ENCODE data around the gene TMEM119.
"Not testable (repeated sequence)": the region's sequence is repeated elsewhere in the genome, so short reads cannot be mapped to it uniquely, and the experiment has no call there.

TMEM119 gene

DNA sequence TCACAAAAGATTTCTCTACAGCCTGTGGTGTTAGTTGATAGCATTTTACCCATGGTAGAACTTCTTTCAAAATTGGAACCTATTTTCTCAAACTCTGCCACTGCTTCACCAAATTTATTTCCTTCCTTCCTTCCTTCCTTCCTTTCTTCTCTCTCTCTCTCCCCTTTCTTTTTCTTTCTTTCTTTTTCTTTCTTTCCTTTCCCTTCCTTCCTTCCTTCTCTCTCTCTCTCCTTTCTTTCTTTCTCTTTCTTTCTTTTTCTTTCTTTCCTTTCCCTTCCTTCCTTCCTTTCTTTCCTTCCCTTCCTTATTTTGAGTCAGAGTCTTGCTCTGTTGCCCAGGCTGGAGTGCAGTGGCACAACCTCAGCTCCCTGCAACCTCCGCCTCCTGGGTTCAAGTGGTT is 23.6 kb downstream of the TMEM119 start:
- not testable (repeated sequence) for H3K4me3 ChIP-seq (ENCODE audit: insufficient read depth, low read depth, low read length, poor library complexity, severe bottlenecking); H3K36me3 ChIP-seq (ENCODE audit: control insufficient read depth, insufficient read depth, low read length); H3K4me1 ChIP-seq (ENCODE audit: control insufficient read depth, insufficient read depth, low read length, poor library complexity, severe bottlenecking); H3K9me3 ChIP-seq (ENCODE audit: control insufficient read depth, low read length); DNase-seq; H3K27ac ChIP-seq (ENCODE audit: insufficient read depth, low read length, poor library complexity, severe bottlenecking); H3K27me3 ChIP-seq (replicated peaks; ENCODE audit: control insufficient read depth, insufficient read depth, low read length, poor library complexity, severe bottlenecking)

DNA sequence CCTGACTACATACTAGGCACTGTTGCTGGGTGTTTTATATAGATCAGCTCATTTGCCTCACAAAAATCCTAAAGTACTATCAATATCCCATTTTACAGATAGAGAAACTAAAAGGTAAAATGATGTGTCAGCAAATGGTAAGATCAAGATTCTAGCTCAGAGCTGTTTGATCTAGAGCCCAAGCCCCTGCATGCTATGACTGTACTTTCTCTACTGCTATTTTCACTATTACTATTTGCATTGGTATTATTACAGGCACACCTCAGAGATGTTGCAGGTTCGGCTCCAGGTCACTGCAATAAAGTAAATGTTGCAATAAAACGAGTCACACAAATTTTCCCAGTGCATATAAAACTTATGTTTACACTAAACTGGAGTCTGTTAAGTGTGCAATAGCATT is 24.6 kb downstream of the TMEM119 start:
- H3K4me3 ChIP-seq (ENCODE audit: insufficient read depth, low read depth, low read length, poor library complexity, severe bottlenecking): no peak overlapping the region
- DNase-seq: no peak
- no peaks in the 10 kb centered on the region for H3K27me3 ChIP-seq (replicated peaks; ENCODE audit: control insufficient read depth, insufficient read depth, low read length, poor library complexity, severe bottlenecking)
- peaks cover 10% of the 10 kb centered on the region for H3K4me1 ChIP-seq (ENCODE audit: control insufficient read depth, insufficient read depth, low read length, poor library complexity, severe bottlenecking)
- H3K9me3 ChIP-seq (ENCODE audit: control insufficient read depth, low read length): no peaks in the 10 kb centered on the region
- no peaks in the 10 kb centered on the region for H3K36me3 ChIP-seq (ENCODE audit: control insufficient read depth, insufficient read depth, low read length)
- H3K27ac ChIP-seq (ENCODE audit: insufficient read depth, low read length, poor library complexity, severe bottlenecking): no peak overlapping the region

DNA sequence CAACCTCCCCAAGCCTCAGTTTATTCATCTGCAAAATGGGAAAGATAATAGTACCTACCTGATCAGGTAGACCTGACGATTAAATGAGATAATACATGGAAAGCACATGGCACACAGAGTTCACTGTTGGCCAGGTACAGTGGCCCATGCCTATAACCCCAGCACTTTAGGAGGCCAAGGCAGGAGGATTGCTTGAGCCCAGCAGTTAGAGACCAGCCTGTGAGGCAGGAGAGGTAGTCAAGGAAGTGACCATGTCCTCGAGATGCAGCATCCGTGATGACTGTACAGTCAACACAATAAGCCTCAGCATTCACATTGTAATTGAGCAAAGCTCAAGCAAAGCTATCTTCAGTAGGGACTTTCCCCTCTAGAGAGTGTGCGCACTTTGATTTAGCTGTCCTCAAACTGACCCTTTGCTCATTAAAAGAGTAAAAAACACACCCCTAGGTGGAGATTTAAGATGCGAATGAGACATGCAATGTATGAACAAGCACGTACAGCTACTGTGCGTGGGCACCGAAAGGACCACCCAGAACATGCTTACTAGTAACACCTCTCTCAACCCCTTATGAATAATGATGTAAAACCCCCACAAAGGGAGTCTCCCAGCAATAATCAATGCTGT is 25.6 kb downstream of the TMEM119 start:
- no peak for DNase-seq
- Histone ChIP-seq H3K36me3 (ENCODE audit: control insufficient read depth, insufficient read depth, low read length) (peaks cover 6% of the 10 kb centered on the region), H3K27me3 (replicated peaks; ENCODE audit: control insufficient read depth, insufficient read depth, low read length, poor library complexity, severe bottlenecking) (no peaks in the 10 kb centered on the region), H3K9me3 (ENCODE audit: control insufficient read depth, low read length) (no peaks in the 10 kb centered on the region), H3K27ac (ENCODE audit: insufficient read depth, low read length, poor library complexity, severe bottlenecking) (peak overlapping the region; percentile 16), H3K4me1 (ENCODE audit: control insufficient read depth, insufficient read depth, low read length, poor library complexity, severe bottlenecking) (peaks cover 16% of the 10 kb centered on the region), H3K4me3 (ENCODE audit: insufficient read depth, low read depth, low read length, poor library complexity, severe bottlenecking) (no peak overlapping the region)

DNA sequence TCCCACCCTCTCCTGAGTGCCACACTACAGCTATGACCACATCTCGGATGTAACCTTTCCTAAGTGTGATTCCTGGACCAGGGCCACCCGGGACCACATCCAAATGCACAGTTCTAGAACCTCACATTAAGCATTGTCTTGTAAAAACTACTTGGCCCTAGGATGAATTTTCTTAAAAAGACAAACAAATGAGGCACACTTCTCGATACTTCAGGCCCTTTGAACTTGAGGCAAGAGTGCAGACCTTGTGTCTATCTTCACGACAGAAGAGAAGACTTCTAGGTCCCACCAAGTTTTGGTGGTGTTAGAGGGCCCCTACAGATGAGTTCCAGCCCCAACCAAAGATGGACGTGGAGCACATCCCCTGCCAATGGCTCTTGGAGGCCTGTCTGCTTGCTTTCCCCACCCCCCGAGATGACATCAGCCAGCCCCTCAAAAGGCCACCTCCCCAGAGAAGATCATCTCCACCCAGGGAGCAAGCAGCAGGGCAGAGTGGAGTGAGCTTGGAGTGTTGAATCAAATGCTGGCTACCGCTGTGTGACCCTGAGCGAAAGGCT is 26.2 kb downstream of the TMEM119 start:
- no peaks in the 10 kb centered on the region for H3K9me3 ChIP-seq (ENCODE audit: control insufficient read depth, low read length)
- peaks cover 16% of the 10 kb centered on the region for H3K4me1 ChIP-seq (ENCODE audit: control insufficient read depth, insufficient read depth, low read length, poor library complexity, severe bottlenecking)
- no peaks in the 10 kb centered on the region for H3K27me3 ChIP-seq (replicated peaks; ENCODE audit: control insufficient read depth, insufficient read depth, low read length, poor library complexity, severe bottlenecking)
- H3K36me3 ChIP-seq (ENCODE audit: control insufficient read depth, insufficient read depth, low read length): peaks cover 12% of the 10 kb centered on the region
- DNase-seq: no peak
- no peak overlapping the region for H3K27ac ChIP-seq (ENCODE audit: insufficient read depth, low read length, poor library complexity, severe bottlenecking)
- no peak overlapping the region for H3K4me3 ChIP-seq (ENCODE audit: insufficient read depth, low read depth, low read length, poor library complexity, severe bottlenecking)

DNA sequence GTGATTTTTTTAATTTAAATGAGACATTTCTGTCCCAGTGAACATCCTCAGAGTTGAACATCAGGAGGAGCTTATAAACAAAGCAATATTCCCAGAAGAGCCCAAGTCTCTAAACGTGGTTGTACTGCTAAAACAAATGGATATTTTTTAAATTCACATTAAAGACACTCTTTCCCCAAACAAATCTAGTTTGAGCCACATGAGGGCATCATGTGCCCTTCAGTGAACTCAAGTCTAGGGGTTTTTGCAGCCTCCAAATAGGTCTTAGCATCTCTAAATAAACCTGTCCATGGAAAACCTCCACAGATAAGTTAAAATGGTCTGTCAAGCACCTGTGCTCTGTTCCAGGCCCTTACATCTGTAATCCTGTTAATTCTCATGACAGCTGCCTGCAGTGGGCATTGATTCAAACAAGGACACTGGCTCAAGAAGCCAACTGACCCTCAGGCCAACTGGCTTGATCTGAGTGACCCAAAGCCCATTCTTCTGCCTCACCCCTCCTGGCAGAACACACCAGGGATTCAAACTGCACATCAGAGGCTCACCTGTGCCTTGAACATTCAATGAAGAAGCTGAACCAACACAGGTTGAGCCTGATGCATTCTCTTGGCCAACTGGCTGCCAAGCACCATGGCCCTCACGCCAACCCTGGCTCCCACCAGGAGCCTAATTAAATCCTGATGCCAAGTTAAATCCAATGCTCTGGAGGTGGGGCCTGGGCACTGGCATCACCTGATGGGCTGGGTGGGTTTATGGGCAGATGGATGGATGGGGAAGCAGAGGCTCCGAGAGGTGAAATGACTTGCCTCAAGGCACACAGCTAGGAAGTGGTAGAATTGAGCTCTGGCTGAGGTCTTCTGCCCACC is 26.9 kb downstream of the TMEM119 start:
- H3K36me3 ChIP-seq (ENCODE audit: control insufficient read depth, insufficient read depth, low read length): peaks cover 19% of the 10 kb centered on the region
- DNase-seq: no peak
- peaks cover 22% of the 10 kb centered on the region for H3K4me1 ChIP-seq (ENCODE audit: control insufficient read depth, insufficient read depth, low read length, poor library complexity, severe bottlenecking)
- no peaks in the 10 kb centered on the region for H3K27me3 ChIP-seq (replicated peaks; ENCODE audit: control insufficient read depth, insufficient read depth, low read length, poor library complexity, severe bottlenecking)
- no peak overlapping the region for H3K4me3 ChIP-seq (ENCODE audit: insufficient read depth, low read depth, low read length, poor library complexity, severe bottlenecking)
- no peaks in the 10 kb centered on the region for H3K9me3 ChIP-seq (ENCODE audit: control insufficient read depth, low read length)
- H3K27ac ChIP-seq (ENCODE audit: insufficient read depth, low read length, poor library complexity, severe bottlenecking): peak overlapping the region; percentile 16

DNA sequence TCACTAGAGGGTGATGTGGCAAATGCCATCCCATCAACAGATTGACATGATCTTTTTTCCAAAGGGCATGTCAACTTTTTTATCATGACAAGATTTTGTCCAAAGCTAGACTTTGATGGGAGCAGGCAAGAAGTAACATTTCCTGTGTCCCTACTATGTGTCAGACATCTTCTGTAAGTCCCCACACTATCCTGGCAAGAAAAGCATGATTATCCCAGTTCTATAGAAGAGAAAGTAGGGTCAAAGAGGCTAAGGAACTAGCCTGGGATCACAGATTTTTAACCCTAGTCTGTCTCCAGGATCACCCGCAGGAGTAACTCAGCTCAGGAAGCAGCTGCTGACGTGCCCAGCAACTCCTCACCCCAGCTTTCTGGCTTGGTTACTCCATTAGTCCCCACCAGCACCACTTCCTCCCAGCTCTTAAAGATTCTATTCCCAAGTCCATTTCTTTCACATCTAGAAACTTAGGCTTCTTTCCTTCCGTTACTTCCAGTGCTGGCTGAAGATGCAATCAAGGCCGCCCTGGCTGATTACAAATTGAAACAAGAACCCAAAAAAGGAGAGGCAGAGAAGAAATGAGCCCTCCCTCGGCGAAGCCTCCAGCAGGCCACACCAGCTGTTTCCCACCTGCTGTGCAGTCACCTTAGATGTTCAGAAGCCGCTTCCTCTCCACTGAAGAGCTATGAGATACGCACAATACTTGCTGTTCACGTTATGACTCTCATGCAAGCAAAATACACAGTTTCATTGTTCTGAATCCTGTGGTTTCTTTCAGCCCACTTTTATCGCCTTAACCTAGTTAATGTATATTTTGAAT is 29.3 kb downstream of the TMEM119 start:
- Histone ChIP-seq H3K4me3 (ENCODE audit: insufficient read depth, low read depth, low read length, poor library complexity, severe bottlenecking) (no peak overlapping the region), H3K27ac (ENCODE audit: insufficient read depth, low read length, poor library complexity, severe bottlenecking) (peak overlapping the region; percentile 77), H3K36me3 (ENCODE audit: control insufficient read depth, insufficient read depth, low read length) (peaks cover 38% of the 10 kb centered on the region), H3K9me3 (ENCODE audit: control insufficient read depth, low read length) (no peaks in the 10 kb centered on the region), H3K27me3 (replicated peaks; ENCODE audit: control insufficient read depth, insufficient read depth, low read length, poor library complexity, severe bottlenecking) (no peaks in the 10 kb centered on the region), H3K4me1 (ENCODE audit: control insufficient read depth, insufficient read depth, low read length, poor library complexity, severe bottlenecking) (peaks cover 26% of the 10 kb centered on the region)
- peak; percentile 20 to 51 (median 23) for DNase-seq

DNA sequence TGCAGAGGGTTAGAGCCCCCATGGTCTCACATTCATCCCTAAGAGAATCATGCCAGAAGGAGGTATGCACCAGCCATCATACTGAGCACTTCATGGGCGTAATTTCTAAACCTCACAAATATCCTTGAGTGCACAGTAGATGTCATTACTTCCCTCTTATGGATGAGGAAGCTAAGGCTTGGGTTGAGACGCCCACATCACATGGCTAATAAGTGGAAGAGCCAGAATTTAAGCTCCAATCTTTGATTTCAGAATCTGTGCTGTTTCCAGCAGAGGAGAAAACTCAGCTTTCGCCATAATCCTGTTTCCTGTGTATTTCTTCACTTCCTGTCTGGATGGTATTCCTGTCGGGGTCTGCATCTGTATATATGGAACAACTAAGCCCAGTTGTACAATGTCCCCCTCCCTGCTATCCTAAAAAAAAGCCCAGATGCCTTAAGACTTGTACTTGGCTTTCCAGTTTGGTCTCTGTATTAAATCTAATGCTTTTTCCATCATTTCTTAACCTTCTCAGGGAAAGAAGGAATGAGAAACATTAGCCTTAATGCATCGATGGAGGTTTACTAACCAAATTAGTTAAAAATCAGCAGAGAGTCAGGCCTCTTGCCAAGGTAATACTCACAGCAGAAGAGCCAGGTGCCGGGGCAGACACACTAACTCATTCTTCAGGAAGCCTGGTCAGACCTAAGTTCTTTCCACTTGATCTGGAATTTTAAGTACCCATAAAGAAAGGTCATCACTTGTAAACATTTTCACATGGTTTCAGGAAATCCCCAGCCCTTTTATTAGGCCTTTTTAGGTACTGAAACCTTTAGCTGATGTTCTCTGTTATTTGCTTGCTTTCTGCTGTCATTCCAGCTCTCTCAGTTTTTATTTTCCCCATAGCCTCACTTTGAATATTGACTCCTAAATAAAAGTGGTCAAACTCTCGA is 30.2 kb downstream of the TMEM119 start:
- peaks cover 31% of the 10 kb centered on the region for H3K4me1 ChIP-seq (ENCODE audit: control insufficient read depth, insufficient read depth, low read length, poor library complexity, severe bottlenecking)
- H3K27me3 ChIP-seq (replicated peaks; ENCODE audit: control insufficient read depth, insufficient read depth, low read length, poor library complexity, severe bottlenecking): no peaks in the 10 kb centered on the region
- H3K4me3 ChIP-seq (ENCODE audit: insufficient read depth, low read depth, low read length, poor library complexity, severe bottlenecking): no peak overlapping the region
- no peaks in the 10 kb centered on the region for H3K9me3 ChIP-seq (ENCODE audit: control insufficient read depth, low read length)
- DNase-seq: no peak
- H3K36me3 ChIP-seq (ENCODE audit: control insufficient read depth, insufficient read depth, low read length): peaks cover 38% of the 10 kb centered on the region
- H3K27ac ChIP-seq (ENCODE audit: insufficient read depth, low read length, poor library complexity, severe bottlenecking): peak overlapping the region; percentile 77

DNA sequence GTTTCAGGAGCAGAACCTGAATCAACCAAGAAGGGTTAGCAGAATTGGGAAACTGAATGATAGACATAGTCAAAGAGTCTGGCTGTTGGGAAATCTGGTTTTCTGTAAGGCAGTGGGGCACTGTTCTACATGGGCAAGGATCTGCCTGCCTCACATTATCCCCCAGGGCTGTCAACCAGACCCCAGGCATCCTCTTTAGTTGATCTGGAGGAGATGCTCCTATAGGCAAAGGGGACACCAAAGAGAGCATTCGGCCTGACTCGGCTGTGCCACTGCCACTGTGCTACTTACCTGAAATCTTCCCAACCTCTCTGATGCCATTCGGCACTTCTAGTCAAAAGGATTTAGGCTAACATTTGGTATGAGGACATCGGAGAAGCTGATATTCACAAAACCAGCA is 31.4 kb downstream of the TMEM119 start:
- DNase-seq: no peak
- peaks cover 38% of the 10 kb centered on the region for H3K36me3 ChIP-seq (ENCODE audit: control insufficient read depth, insufficient read depth, low read length)
- H3K4me1 ChIP-seq (ENCODE audit: control insufficient read depth, insufficient read depth, low read length, poor library complexity, severe bottlenecking): peaks cover 35% of the 10 kb centered on the region
- no peaks in the 10 kb centered on the region for H3K9me3 ChIP-seq (ENCODE audit: control insufficient read depth, low read length)
- H3K27me3 ChIP-seq (replicated peaks; ENCODE audit: control insufficient read depth, insufficient read depth, low read length, poor library complexity, severe bottlenecking): no peaks in the 10 kb centered on the region
- H3K27ac ChIP-seq (ENCODE audit: insufficient read depth, low read length, poor library complexity, severe bottlenecking): peak overlapping the region; percentile 51
- H3K4me3 ChIP-seq (ENCODE audit: insufficient read depth, low read depth, low read length, poor library complexity, severe bottlenecking): no peak overlapping the region

DNA sequence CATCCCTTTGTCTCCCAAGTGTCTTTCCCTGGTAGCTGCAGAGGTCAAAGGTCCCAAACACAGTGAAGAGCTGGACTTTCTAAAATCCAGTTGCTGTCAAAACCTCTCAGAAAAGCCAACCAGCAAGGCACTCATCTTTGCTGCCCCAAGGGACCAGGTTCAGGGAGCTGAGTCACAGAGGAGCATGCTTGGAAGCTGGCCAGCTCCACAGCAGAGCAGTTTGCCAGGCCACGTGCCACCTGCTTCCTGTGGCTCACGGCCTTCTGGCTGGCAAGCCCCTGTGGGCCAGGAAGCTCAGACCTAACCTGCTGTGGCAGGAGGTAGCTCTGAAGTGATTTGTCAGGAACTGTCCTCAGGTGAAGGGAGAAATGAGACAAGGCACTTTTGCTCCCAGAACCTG is 31.9 kb downstream of the TMEM119 start:
- Histone ChIP-seq H3K9me3 (ENCODE audit: control insufficient read depth, low read length) (no peaks in the 10 kb centered on the region), H3K4me3 (ENCODE audit: insufficient read depth, low read depth, low read length, poor library complexity, severe bottlenecking) (no peak overlapping the region), H3K4me1 (ENCODE audit: control insufficient read depth, insufficient read depth, low read length, poor library complexity, severe bottlenecking) (peaks cover 35% of the 10 kb centered on the region), H3K27me3 (replicated peaks; ENCODE audit: control insufficient read depth, insufficient read depth, low read length, poor library complexity, severe bottlenecking) (no peaks in the 10 kb centered on the region), H3K27ac (ENCODE audit: insufficient read depth, low read length, poor library complexity, severe bottlenecking) (peak overlapping the region; percentile 51), H3K36me3 (ENCODE audit: control insufficient read depth, insufficient read depth, low read length) (peaks cover 38% of the 10 kb centered on the region)
- DNase-seq: peak; percentile 45 to 56 (median 50)

Data from effector memory CD4-positive, alpha-beta T cell (primary cell).